Measurements from ENCODE around the gene MEX3A.
A peak's percentile ranks its signal among the peaks of the same experiment; 100 is the strongest.
"Not testable (repeated sequence)": the region's sequence is repeated elsewhere in the genome, so short reads cannot be mapped to it uniquely, and the experiment has no call there.

Gene MEX3A

DNA sequence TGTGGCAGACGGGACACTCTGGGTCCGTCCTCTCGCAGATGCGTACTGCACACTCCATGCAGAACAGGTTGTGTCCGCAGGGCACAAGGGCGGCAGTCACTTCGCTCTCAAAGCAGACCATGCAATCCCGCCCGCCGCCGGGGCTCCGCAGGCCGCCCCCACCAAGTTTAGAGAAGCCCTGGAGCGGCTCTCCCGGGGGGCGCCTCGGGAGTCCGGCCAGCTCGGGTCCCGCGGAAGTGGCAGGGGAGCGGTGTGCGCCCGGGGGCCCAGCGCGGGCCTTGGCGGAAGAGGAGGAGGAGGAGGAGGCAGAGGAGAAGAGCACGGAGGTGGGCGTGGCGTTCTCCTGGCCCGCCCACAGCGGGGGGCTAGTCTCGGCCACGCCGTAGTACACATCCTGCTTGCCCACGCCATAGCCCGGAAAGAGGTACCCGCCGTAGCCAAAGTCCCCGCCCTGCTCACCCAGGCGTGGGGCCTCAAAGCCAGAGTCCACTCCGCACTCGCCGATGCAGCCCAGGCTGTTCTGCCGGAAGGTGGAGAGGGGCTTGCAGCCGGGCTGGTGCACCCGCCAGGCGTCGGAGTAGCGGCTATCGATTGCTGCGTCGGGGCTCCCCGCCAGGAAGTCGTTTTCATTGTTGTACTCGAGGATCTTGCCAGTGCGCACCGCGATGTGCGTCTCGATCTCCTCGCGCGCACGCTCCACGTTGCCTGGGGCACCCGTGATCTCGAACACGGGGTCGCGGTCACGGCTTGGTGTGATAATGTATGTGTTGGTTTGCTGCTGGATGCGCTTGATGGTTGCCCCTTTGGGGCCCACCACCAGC, 5.4 kb downstream of the MEX3A start:
- peak; percentile 51 for DNase-seq

DNA sequence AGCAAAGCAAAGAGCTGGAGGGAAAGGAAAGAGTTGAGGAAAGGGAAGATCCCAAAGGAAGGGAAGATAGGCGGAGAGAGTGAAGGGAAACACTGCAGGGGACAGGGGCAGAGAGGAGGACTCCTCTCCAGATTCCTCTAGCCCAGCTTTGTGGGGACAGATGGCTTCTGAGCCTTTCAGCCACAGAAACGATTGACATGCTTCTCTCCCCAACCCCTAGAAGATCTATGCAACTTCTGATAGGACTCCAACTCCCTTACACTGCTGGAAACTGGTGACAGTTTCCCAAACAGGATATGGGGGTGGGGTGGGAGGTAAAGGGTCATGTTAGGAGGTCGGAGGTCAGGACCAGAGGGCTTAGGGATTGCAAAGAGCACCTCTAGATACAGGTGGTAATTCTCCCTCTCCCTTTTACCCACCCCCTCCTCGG, 6.5 kb downstream of the MEX3A start:
- no peak for DNase-seq

DNA sequence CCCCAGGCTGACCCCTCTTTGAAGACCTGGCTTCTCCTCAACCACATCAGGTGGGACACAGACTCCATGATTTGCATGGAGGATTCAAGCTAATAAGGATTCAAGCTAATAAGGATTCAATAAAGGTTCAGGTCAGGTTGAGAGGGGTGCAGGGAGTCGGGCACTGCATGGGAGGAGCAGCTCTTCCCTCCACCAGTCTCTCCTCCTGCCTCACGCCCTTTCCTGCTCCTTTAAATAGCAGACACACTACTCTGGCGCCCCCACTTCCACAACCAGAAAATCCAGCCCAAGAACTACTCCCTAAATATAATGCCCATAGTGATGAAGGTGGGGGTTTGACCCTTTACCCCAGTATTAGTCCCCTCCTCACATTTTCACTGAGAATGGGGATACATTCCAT, 7.1 kb downstream of the MEX3A start:
- no peak for DNase-seq

DNA sequence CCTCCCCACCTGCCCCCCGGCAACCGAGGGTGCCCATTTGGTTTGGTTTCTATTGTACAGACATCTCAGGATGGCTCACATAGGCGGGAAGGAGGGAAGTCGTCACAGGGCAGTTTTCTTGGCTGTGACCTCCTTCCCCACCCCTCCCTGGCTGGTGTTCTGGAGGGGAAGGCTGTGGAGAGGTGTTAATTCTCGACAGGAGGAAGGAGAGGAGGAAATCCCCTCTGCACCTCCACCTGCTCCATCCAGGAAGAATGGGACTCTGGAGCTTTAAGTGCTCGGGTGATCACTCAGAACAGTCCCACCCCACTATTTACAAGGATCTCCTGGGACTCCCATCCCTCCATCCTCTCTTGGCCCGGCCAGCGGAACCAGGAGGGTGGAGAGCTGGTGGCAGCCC, 7.6 kb downstream of the MEX3A start:
- DNase-seq = no peak

DNA sequence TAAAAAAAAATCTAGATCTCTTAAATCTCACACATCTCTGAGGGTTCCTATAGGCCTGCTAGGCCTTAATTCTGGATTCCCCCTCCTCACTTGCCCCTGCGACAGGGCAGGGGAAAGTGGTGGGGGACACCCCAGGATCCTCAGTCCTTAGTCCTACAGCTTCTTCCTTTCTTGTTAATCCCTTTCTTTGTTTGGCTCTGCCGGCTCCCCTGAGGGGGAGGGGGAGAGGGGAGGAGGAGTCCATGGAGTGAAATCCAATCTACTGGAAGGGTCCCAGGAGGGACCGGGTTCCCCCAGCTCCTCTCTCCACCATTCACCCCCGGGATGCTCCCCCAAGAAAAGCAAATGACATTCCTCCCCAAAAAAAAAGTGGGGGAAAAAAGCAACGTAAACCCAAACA, 8.5 kb downstream of the MEX3A start:
- no peak for DNase-seq

DNA sequence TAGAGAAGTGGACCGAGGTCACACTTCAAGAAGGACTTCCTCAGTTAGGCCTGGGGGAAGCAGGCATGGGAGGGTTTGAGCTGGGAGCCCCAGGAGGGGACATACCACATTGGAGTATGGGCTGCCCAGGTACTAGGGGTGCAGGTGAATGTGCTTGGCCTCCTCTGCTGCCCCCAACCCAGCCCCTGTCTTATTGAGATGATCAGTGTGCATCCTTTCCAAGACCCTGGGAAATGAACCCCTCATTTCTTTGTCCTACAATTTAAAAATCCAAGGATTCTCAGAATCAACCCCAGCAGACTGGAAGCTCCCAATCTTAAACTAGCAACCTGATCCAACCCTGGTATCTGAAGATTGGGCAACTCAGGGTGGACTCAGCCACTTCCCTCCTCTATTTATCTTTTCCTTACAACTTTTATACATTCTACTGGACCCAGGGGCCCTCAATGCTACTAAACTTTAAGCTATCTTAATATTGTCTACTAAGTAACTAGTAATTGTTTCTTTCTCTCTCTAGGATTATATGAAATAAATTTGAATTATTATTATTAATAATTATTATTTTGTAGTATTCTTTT, 9.1 kb downstream of the MEX3A start:
- DNase-seq = no peak

DNA sequence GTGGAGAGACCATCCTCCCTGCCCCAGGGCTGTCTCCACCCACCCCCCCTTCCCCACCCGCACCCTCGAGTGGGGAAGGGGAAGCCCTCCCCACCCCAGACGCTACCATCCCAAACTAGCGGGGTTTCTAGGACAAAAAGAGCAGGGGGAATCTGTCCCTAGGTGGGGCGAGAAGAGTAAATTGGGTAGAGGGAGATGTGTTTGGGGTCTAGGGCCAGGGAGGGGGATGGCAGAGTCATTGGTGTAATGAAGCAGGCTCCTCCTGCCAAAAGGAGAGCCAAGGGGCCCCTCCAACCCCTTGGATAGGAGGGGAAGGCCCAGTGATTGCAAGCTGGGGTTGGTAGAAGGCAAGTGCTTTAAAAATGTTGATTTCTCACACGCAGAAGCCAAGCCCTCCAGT, 10.0 kb downstream of the MEX3A start:
- no peak for DNase-seq

DNA sequence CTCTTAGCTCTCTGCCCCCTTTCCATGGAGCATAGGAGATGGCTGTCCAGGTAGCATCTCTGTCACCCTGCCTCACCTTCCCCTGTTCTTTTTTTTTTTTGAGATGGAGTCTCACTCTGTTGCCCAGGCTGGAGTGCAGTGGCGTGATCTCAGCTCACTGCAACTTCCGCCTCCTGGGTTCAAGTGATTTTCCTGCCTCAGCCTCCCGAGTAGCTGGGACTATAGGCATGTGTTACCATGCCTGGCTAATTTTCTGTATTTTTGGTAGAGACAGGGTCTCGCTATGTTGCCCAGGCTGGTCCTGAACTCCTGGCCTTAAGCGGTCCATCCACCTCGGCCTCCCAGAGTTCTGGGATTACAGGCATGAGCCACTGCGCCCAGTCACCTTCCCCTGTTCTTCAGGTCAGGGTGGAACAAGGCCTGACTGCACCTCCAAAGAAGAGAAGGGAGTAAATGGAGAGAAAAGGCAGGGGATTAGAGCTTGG, 10.9 kb downstream of the MEX3A start:
- DNase-seq = not testable (repeated sequence)

DNA sequence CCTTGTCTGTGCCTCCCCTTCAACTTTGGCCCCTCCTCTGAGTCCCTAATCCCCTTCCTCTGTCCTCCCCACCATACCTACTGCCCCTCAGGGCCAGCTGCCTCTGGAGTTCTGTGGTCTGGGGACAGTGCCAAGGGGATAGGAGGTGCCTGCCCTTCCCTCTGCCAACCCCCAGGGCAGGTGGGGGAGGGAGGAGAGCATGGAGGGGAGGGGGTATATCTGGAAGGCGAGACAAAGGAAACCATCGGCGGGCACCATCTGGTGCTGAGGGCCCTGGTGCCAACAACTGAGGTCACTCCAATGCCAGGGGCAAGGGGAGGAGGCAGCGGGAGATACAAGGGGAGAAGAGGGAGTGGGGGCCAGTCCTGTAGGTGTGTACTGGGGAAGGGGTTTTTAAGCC, 11.7 kb downstream of the MEX3A start:
- no peak for DNase-seq

DNA sequence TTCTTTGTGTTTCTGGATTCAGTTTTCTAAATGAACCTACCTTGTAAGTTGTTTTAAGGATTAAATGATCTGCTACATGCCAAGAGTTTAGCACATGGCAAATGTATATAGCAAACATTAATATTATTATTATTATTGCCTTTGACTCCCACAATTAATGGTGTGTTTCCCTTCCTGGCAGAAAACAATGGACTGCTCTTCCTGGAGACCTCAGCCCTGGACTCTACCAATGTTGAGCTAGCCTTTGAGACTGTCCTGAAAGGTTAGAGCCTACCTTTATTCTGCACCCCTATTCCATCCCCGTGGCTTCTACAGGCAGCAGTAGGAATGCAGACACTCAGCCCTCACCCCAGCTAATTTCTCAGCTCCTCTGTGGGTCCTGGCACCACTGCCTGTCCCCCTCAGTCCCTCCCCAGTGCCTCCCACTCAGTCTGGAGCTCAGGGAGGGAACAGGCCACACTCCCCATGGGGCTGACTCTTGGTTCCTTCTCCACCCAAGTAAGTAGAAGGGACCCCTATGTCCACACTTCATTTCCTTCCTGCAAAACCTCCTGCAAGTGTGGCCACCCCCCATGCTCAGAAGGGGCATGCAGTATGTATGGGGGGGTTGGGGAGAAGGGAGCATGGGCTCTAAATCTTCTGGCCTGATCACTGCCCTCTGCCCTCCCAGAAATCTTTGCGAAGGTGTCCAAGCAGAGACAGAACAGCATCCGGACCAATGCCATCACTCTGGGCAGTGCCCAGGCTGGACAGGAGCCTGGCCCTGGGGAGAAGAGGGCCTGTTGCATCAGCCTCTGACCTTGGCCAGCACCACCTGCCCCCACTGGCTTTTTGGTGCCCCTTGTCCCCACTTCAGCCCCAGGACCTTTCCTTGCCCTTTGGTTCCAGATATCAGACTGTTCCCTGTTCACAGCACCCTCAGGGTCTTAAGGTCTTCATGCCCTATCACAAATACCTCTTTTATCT, 12.5 kb downstream of the MEX3A start:
- DNase-seq = no peak

DNA sequence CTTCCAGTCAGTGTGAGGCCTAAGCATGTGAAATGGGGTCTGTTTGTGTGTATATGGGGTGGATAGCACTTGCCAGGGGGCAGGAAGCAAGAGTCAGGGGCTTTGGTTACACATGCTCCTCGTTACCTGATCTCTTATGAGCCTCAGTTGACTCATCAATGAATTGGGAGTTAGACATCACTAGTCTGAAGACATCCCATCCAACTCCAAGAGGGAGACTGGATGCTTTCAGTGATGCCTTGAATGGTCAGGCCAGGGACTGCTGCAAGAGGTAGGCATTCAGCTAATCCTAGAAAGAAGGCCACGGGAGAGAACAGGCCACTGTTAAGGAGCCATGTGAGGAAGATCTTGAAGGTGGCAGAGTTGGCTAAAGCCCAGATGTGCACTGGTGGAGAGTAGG, 15.0 kb downstream of the MEX3A start:
- no peak for DNase-seq

DNA sequence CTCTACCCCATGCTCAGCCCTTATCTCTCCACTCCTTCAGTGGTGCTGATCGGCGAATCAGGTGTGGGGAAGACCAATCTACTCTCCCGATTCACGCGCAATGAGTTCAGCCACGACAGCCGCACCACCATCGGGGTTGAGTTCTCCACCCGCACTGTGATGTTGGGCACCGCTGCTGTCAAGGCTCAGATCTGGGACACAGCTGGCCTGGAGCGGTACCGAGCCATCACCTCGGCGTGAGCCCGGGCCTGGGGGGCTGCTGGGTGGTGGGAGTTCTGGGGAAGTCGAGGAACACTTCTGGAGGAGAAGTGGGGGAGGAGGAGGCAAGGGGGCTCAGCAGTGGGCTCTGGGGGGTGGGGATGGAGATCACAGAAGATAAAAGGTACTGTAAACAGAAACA, 16.4 kb downstream of the MEX3A start:
- DNase-seq = no peak

DNA sequence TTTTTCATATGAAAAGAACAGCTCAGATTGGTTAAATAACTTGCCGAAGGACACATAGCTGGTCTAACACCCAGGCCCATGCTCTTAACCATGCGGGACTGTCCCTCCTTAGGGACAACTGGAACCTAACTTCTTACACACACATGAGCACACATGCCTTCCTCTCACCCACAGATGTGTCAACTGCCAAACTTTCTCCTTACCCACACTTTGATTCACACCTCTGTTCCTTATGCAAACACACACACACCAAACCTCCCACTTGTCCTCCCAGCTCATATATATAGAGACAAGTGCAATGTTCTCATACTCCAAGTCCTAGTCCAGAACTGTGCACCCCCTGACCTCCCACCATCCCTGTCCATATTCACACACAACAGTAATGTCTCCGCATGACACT, 17.1 kb downstream of the MEX3A start:
- no peak for DNase-seq

DNA sequence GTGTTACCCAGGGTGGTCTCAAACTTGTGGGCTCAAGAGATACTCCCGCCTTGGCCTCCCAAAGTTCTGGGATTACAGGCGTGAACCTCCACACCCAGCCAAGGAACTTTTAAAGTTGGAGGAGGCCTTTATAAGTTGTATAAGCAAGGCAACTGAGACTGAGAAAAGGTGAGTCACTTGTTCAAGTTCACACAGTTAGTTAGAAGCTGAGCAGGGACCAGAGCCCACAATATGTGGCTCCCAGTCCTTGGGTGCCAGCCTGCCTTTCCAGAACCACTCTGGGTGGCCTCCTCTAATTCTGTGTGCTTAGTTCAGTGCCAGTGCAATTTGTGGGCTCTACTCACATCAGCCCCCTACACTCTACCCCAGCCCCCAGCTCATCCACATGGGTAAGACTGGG, 17.6 kb downstream of the MEX3A start:
- no peak for DNase-seq

DNA sequence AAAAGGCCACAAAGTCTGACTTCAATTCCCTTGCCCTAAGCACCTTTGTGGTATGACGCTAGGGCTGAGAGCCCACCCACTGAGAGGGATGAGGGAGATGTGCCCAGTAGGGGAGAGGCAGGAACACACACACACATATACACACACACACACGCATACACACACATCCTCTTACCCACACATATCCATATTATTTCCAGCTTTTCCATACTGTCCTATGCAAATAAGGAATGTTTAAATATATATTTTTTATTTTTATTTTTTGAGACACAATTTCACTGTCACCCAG, 18.3 kb downstream of the MEX3A start:
- no peak for DNase-seq

DNA sequence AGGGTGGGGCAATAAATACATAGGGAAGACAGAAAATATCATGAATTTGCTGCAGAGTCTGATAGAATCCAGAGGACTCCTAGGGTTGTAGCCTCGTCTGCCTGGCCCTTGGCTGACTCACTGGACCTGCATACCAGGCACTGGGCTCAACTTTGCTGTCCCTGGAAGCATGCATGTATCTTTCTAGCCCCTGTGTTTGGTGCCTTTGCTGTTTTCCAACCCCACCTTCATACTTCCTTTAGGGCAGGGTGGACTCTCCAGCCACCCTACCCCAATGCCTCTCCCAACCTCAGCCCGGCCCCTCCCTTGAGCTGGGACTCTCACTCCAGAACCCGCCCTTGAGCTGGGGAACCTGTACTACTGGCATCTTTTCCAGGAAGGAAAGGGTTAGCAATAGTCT, 20.1 kb downstream of the MEX3A start:
- no peak for DNase-seq

DNA sequence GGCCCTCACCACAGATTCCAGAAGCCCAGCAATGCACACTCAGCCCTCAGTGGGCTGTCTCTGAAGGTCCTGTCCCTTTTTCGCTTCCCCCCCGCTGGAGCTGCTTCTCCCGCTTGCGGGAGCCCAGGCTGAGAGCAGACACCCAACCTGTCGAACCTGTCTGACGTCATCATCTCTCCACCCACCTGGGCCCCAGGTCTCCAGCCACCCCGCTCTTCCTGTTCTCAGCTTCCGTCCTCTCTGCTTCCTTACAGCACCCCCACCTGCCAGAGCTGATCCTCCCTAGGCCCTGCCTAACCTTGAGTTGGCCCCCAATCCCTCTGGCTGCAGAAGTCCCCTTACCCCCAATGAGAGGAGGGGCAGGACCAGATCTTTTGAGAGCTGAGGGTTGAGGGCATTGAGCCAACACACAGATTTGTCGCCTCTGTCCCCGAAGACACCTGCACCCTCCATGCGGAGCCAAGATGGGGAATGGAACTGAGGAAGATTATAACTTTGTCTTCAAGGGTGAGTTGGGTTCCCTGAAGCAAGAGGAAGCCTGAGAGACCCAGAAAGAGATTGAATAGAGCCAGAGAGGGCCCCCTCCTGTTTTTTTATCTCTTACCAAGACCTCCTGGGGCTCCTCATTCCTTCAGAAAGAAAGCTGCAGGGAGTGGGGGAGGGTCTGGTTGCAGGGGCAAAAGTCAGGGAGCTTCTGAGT, 21.2 kb downstream of the MEX3A start, which contains the start of gene RAB25:
Gene RAB25 (plus strand): TSS at position 224 of the 700 bp plus-strand sequence. CDS start 241 bp downstream, at position 465.
- no peak for DNase-seq

DNA sequence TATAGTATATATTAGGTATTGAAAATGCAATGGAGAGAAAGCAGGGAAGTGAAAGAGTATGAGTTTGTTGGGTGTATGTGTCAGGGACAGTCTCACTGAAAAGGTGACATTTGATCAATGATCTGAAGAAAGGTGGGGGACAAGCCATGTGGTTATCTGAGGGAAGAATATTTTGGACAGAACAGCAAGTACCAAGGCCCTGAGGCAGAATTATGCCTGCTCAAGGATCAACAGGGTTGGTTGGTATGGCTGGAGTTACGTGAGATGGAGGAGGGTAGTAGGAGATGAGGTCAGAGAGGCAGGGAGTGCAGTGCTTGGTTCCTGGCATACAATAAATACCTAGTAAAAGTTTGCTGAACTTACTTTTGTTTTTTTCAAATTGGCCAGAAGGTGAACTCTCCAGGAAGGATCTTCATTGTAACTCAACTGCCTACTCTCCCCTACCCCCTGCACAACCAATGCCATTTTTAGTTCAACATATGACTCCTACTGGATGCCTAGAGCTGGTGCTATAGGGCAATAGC, 25.9 kb downstream of the MEX3A start:
- no peak for DNase-seq

DNA sequence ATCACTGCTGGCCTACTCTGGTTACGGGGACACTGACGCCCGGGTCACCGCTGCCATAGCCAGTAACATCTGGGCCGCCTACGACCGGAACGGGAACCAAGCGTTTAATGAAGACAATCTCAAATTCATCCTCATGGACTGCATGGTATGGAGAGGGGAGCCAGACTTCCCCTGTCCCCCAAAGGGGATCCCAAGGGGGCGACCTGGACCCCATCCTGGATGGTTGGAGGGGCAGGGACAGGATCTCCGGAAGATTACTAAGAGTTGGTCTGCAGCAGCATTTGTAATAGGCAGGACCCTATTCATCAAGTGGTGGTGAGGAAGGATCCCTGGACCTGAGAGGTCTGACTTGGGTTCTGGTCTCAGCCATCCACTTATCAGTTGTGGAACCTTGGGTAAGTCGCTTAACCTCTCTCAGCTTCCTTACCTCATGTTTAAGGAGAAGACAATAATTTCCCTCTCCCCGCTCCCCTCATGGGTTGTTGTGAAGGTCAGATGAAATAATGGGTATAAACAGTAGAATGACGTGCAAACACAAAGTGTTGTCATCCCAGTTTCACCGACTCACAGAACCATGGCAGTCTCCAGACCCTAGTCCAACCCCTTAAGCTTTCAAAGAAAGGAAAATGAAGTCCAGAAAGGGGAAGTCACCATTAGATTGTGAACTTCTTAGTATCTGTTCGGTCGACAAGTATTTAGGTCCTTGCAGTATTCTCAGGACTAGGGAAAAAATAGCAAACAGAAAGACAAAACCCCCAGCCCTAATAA, 26.8 kb downstream of the MEX3A start:
- DNase-seq = no peak

DNA sequence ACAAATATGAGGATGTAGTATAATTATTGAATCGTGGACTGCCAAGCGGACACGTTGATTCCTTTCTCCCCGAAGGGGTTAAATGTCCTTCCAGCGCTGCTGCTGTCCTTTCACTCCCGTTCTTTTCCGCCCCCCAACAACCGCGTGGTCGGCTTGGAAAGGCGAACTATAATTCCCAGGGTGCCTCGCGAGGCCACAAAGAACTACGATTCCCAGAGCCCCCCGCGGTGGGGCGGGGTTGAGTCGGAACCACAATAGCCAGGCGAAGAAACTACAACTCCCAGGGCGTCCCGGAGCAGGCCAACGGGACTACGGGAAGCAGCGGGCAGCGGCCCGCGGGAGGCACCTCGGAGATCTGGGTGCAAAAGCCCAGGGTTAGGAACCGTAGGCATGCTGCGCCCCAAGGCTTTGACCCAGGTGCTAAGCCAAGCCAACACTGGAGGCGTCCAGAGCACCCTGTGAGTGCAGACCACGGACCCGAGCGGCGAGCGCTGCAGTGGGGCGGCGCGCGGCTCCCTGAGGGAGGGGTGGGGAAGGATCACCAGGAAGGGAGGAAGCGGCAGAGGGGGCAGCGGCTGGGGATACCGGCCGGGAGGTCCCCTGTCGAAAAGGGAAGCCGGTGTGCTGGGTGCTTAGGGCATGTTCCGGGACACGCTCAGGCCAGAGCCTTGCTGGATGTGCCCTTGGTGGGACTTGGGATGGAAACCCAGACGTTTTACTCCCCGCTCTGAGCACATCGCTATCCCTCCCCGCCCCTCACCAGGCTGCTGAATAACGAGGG, 27.6 kb downstream of the MEX3A start, which contains the start of gene LAMTOR2:
Gene LAMTOR2 (plus strand): TSS at position 283 of the 781 bp plus-strand sequence. CDS start 108 bp downstream, at position 391.
- DNase-seq = peak; percentile 92

Data from CD4-positive, alpha-beta T cell treated with Interferon gamma for 1 hour (primary cell).